ENCODE results near the gene STX12.

DNA sequence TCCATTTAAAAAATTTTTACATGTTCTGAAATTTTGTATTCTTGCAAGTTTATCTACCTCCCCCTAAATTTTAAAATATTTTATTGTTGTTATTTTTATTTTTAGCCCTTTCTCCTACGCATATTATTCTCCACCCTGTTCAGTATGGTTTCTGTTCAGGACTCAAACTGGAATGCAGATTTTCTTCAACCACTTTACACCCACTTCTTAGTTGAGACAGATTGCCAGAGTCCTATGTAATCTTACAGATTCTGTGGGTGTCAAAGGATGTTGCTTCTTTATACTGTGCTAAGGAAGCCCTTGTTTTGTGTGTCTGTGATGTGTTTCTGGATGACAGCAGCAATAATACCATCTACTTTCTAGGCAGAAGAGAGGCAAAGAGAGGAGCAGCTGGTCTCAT lies 36.9 kb downstream of the STX12 start:
- TF ChIP-seq, protein P1, sequence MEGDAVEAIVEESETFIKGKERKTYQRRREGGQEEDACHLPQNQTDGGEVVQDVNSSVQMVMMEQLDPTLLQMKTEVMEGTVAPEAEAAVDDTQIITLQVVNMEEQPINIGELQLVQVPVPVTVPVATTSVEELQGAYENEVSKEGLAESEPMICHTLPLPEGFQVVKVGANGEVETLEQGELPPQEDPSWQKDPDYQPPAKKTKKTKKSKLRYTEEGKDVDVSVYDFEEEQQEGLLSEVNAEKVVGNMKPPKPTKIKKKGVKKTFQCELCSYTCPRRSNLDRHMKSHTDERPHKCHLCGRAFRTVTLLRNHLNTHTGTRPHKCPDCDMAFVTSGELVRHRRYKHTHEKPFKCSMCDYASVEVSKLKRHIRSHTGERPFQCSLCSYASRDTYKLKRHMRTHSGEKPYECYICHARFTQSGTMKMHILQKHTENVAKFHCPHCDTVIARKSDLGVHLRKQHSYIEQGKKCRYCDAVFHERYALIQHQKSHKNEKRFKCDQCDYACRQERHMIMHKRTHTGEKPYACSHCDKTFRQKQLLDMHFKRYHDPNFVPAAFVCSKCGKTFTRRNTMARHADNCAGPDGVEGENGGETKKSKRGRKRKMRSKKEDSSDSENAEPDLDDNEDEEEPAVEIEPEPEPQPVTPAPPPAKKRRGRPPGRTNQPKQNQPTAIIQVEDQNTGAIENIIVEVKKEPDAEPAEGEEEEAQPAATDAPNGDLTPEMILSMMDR (IDR thresholded peaks at IDR 0.05): no peak
- TF ChIP-seq POLR2A (IDR thresholded peaks at IDR 0.05): no peak
